ENCODE results near the gene MVB12A. TPM values are rescaled to one million over a fixed set of nuclear protein-coding genes. Genes with fewer than 3 reads are reported as not detected.

MVB12A gene
- total and polyA plus RNA-seq, 10 of the 15 experiments (the other 5 are each of a cell fraction or from before 2014, with no cell fraction given) = 1.2 to 47.6 (median 26.3) TPM

GRCh38 chr19:17405250-17406045, 14.4 kb upstream of the MVB12A start, which contains the start of gene BST2 (continued):
- TF ChIP-seq, protein P1, sequence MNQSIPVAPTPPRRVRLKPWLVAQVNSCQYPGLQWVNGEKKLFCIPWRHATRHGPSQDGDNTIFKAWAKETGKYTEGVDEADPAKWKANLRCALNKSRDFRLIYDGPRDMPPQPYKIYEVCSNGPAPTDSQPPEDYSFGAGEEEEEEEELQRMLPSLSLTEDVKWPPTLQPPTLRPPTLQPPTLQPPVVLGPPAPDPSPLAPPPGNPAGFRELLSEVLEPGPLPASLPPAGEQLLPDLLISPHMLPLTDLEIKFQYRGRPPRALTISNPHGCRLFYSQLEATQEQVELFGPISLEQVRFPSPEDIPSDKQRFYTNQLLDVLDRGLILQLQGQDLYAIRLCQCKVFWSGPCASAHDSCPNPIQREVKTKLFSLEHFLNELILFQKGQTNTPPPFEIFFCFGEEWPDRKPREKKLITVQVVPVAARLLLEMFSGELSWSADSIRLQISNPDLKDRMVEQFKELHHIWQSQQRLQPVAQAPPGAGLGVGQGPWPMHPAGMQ (IDR thresholded peaks at IDR 0.05; ENCODE audit: borderline replicate concordance) = no peak
- TF ChIP-seq, protein P2, sequence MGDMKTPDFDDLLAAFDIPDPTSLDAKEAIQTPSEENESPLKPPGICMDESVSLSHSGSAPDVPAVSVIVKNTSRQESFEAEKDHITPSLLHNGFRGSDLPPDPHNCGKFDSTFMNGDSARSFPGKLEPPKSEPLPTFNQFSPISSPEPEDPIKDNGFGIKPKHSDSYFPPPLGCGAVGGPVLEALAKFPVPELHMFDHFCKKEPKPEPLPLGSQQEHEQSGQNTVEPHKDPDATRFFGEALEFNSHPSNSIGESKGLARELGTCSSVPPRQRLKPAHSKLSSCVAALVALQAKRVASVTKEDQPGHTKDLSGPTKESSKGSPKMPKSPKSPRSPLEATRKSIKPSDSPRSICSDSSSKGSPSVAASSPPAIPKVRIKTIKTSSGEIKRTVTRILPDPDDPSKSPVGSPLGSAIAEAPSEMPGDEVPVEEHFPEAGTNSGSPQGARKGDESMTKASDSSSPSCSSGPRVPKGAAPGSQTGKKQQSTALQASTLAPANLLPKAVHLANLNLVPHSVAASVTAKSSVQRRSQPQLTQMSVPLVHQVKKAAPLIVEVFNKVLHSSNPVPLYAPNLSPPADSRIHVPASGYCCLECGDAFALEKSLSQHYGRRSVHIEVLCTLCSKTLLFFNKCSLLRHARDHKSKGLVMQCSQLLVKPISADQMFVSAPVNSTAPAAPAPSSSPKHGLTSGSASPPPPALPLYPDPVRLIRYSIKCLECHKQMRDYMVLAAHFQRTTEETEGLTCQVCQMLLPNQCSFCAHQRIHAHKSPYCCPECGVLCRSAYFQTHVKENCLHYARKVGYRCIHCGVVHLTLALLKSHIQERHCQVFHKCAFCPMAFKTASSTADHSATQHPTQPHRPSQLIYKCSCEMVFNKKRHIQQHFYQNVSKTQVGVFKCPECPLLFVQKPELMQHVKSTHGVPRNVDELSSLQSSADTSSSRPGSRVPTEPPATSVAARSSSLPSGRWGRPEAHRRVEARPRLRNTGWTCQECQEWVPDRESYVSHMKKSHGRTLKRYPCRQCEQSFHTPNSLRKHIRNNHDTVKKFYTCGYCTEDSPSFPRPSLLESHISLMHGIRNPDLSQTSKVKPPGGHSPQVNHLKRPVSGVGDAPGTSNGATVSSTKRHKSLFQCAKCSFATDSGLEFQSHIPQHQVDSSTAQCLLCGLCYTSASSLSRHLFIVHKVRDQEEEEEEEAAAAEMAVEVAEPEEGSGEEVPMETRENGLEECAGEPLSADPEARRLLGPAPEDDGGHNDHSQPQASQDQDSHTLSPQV (IDR thresholded peaks at IDR 0.05) = no peak
- TF ChIP-seq MEF2B (IDR thresholded peaks at IDR 0.05; ENCODE audit: partially characterized antibody, poor library complexity, severe bottlenecking) = peak; percentile 80
- no peak for TF ChIP-seq CHD4 (IDR thresholded peaks at IDR 0.05)
- no peak for TF ChIP-seq EED (IDR thresholded peaks at IDR 0.05; ENCODE audit: low read depth)
- TF ChIP-seq SP1 (IDR thresholded peaks at IDR 0.05; ENCODE audit: low read depth, low read length) = peak; percentile 5
- TF ChIP-seq IKZF2 (IDR thresholded peaks at IDR 0.05) = peak; percentile 8 to 40; a peak in 2 of 4 replicates
- TF ChIP-seq RBBP5 (conservative IDR thresholded peaks at IDR 0.05) = no peak
- 0 out of 2 replicates have a peak, but pooled peaks have one; percentile 17 for TF ChIP-seq HDGF (IDR thresholded peaks at IDR 0.05)
- no peak for TF ChIP-seq NR2C2 (IDR thresholded peaks at IDR 0.05; ENCODE audit: borderline replicate concordance, control insufficient read depth, insufficient read length, low read depth)
- no peak for TF ChIP-seq CHD2 (IDR thresholded peaks at IDR 0.05; ENCODE audit: borderline replicate concordance, low read depth, low read length)
- no peak for TF ChIP-seq ZZZ3 (IDR thresholded peaks at IDR 0.05; ENCODE audit: control insufficient read depth, insufficient read length, low read depth)
- TF ChIP-seq TCF12 (IDR thresholded peaks at IDR 0.05; ENCODE audit: low read depth, low read length) = 0 out of 2 replicates have a peak, but pooled peaks have one; percentile 10
- TF ChIP-seq RB1 (IDR thresholded peaks at IDR 0.05; ENCODE audit: borderline replicate concordance) = peak; percentile 16; the same call in 1 of the 2 replicates
- peak; percentile 56; the same call in 1 of the 2 replicates for TF ChIP-seq BACH1 (IDR thresholded peaks at IDR 0.05; ENCODE audit: borderline replicate concordance)
- TF ChIP-seq MYC (IDR thresholded peaks at IDR 0.05; ENCODE audit: insufficient read depth, insufficient read length, insufficient replicate concordance, low read length, severe bottlenecking) = no peak
- peak; percentile 64 for TF ChIP-seq ZNF384 (IDR thresholded peaks at IDR 0.05; ENCODE audit: borderline replicate concordance, low read depth, low read length)
- peak; percentile 4; the same call in 1 of the 2 replicates for TF ChIP-seq CREB1 (IDR thresholded peaks at IDR 0.05; ENCODE audit: low read depth)
